SK-N-SH treated with all-trans-retinoic acid at 6 μM for 48 hours (cell line): ENCODE measurements around the gene HTR3A.

Source experiments
- ATAC-seq: fragments of 200-7000 bp; cut with Tn5 transposase; 3 replicates; pipeline ENCODE4 v1.9.1; 2020; ENCODE audit warnings: mild to moderate bottlenecking, moderate library complexity
- ARNTL ChIP-seq: fragments of 450-650 bp; formaldehyde crosslinking; IDR thresholded peaks from 2 replicates; pipeline ENCODE4 v1.5.0; 2020; ENCODE audit warnings: low read depth, mild to moderate bottlenecking, moderate library complexity, borderline replicate concordance
- CREB5 ChIP-seq: fragments of 250-450 bp; sonication (Bioruptor Pico); IDR thresholded peaks from 2 replicates; pipeline ENCODE4 v1.5.1; 2020; ENCODE audit warnings: low read depth, mild to moderate bottlenecking, moderate library complexity
- CSDC2 ChIP-seq: fragments of 250-450 bp; sonication (Bioruptor Pico); IDR thresholded peaks from 2 replicates; pipeline ENCODE4 v1.5.0; 2020; ENCODE audit warnings: mild to moderate bottlenecking, moderate library complexity
- CSRNP3 ChIP-seq: fragments of 250-450 bp; sonication (Bioruptor Pico); IDR thresholded peaks from 2 replicates; pipeline ENCODE4 v1.5.1; 2021; ENCODE audit warnings: mild to moderate bottlenecking, moderate library complexity
- ISL1 ChIP-seq: fragments of 250-450 bp; sonication (Bioruptor Pico); IDR thresholded peaks from 2 replicates; pipeline ENCODE4 v2.1.2; 2022; ENCODE audit warnings: mild to moderate bottlenecking, moderate library complexity
- PATZ1 ChIP-seq: fragments of 250-450 bp; sonication (Bioruptor Pico); IDR thresholded peaks from 2 replicates; pipeline ENCODE4 v1.8.0; 2020; ENCODE audit warnings: mild to moderate bottlenecking, moderate library complexity, borderline replicate concordance
- POU6F1 ChIP-seq: fragments of 250-450 bp; sonication (Bioruptor Pico); IDR thresholded peaks from 2 replicates; pipeline ENCODE4 v1.8.0; 2021; ENCODE audit warnings: low read depth, mild to moderate bottlenecking, moderate library complexity, borderline replicate concordance
- PPARA ChIP-seq: fragments of 250-450 bp; sonication (Bioruptor Pico); IDR thresholded peaks from 2 replicates; pipeline ENCODE4 v1.5.0; 2020; ENCODE audit warnings: mild to moderate bottlenecking, borderline replicate concordance
- RARB ChIP-seq: fragments of 250-450 bp; sonication (Bioruptor Pico); IDR thresholded peaks from 2 replicates; pipeline ENCODE4 v1.8.0; 2021; ENCODE audit warnings: mild to moderate bottlenecking, moderate library complexity
- TCF4 ChIP-seq: fragments of 250-450 bp; sonication (Bioruptor Pico); IDR thresholded peaks from 2 replicates; pipeline ENCODE4 v1.8.0; 2021; ENCODE audit warnings: mild to moderate bottlenecking, moderate library complexity, borderline replicate concordance
- TOX ChIP-seq: fragments of 250-450 bp; sonication (Bioruptor Pico); IDR thresholded peaks from 2 replicates; pipeline ENCODE4 v1.8.0; 2021; ENCODE audit warnings: mild to moderate bottlenecking, moderate library complexity, borderline replicate concordance
- TSHZ2 ChIP-seq: fragments of 250-450 bp; sonication (Bioruptor Pico); IDR thresholded peaks from 2 replicates; pipeline ENCODE4 v1.5.0; 2020; ENCODE audit warnings: mild to moderate bottlenecking, moderate library complexity
- ZFP3 ChIP-seq: fragments of 250-450 bp; sonication (Bioruptor Pico); IDR thresholded peaks from 2 replicates; pipeline ENCODE4 v1.5.0; 2020; ENCODE audit warnings: mild to moderate bottlenecking, moderate library complexity
- ZFP30 ChIP-seq: fragments of 450-650 bp; formaldehyde crosslinking; IDR thresholded peaks from 2 replicates; pipeline ENCODE4 v1.5.0; 2022; ENCODE audit warnings: mild to moderate bottlenecking, moderate library complexity
- ZNF8 ChIP-seq: fragments of 450-650 bp; formaldehyde crosslinking; IDR thresholded peaks from 2 replicates; pipeline ENCODE4 v1.5.0; 2020; ENCODE audit warnings: mild to moderate bottlenecking, moderate library complexity

HTR3A gene

GRCh38 chr11:114008331-114008730, 33.4 kb downstream of the HTR3A start:
- TF ChIP-seq TOX, result no peak
- no peak for TF ChIP-seq CSRNP3
- TF ChIP-seq CREB5, result no peak
- TF ChIP-seq ARNTL, result no peak
- TF ChIP-seq POU6F1 (CRISPR knock-in tag), result no peak
- TF ChIP-seq TSHZ2 (CRISPR knock-in tag), result no peak
- no peak for TF ChIP-seq CSDC2 (CRISPR knock-in tag)
- TF ChIP-seq ZFP30 (CRISPR knock-in tag), result no peak
- TF ChIP-seq ZFP3 (CRISPR knock-in tag), result no peak
- TF ChIP-seq ZNF8 (CRISPR knock-in tag), result no peak
- no peak for TF ChIP-seq PPARA (CRISPR knock-in tag)
- no peak for TF ChIP-seq RARB (CRISPR knock-in tag)
- TF ChIP-seq ISL1 (CRISPR knock-in tag), result no peak
- no peak for ATAC-seq

- no peak for ATAC-seq
Measured at GRCh38 chr11:114010931-114011330, 36.0 kb downstream of the HTR3A start.

More at GRCh38 chr11:114010931-114011330, 36.0 kb downstream of the HTR3A start:
- no peak for TF ChIP-seq TOX
- no peak for TF ChIP-seq PATZ1
- no peak for TF ChIP-seq ZFP3 (CRISPR knock-in tag)
- TF ChIP-seq POU6F1 (CRISPR knock-in tag), result no peak
- TF ChIP-seq TCF4 (CRISPR knock-in tag), result no peak
- no peak for TF ChIP-seq ISL1 (CRISPR knock-in tag)
